ENCODE results near the gene AURKB.

The AURKB gene

GRCh38 chr17:8189711-8190477, 20.5 kb downstream of the AURKB start, which contains the start of gene BORCS6:
Gene BORCS6 (minus strand): TSS chr17:8190180. CDS start chr17:8190140, 40 bp downstream.
- Histone ChIP-seq H3K27me3 (no peaks in the 10 kb centered on the region), H3K9me3 (no peaks in the 10 kb centered on the region), H3K4me3 (peak within 1 kb of the TSS; percentile 86), H3K4me2 (peak within 1 kb of the TSS; percentile 95), H4K20me1 (peaks cover 20% of the 10 kb centered on the region), H3K27ac (peak within 1 kb of the TSS; percentile 90), H3K9ac (peak within 1 kb of the TSS; percentile 92), H3K4me1 (peaks cover 45% of the 10 kb centered on the region), H3K36me3 (no peaks in the 10 kb centered on the region)
- TF ChIP-seq Cebpa-rat (IDR thresholded peaks at IDR 0.05) = no peak

GRCh38 chr17:8189041-8189710, 21.2 kb downstream of the AURKB start:
- Histone ChIP-seq H3K4me2 (peak overlapping the region; percentile 95), H3K27ac (peak overlapping the region; percentile 90), H3K9me3 (no peaks in the 10 kb centered on the region), H3K9ac (peak overlapping the region; percentile 92), H4K20me1 (peaks cover 20% of the 10 kb centered on the region), H3K4me3 (peak overlapping the region; percentile 86), H3K27me3 (no peaks in the 10 kb centered on the region), H3K36me3 (no peaks in the 10 kb centered on the region), H3K4me1 (peaks cover 45% of the 10 kb centered on the region)
- no peak for TF ChIP-seq Cebpa-rat (IDR thresholded peaks at IDR 0.05)

- Histone ChIP-seq H3K9ac (peak overlapping the region; percentile 92), H4K20me1 (peaks cover 20% of the 10 kb centered on the region), H3K27ac (peak overlapping the region; percentile 90), H3K9me3 (no peaks in the 10 kb centered on the region), H3K36me3 (no peaks in the 10 kb centered on the region), H3K4me1 (peaks cover 45% of the 10 kb centered on the region), H3K27me3 (no peaks in the 10 kb centered on the region), H3K4me3 (peak overlapping the region; percentile 86), H3K4me2 (peak overlapping the region; percentile 95)
- no peak for TF ChIP-seq Cebpa-rat (IDR thresholded peaks at IDR 0.05)
Measured at GRCh38 chr17:8188263-8188839, 22.0 kb downstream of the AURKB start.

- Histone ChIP-seq H3K27ac (peak overlapping the region; percentile 90), H3K36me3 (no peaks in the 10 kb centered on the region), H3K27me3 (no peaks in the 10 kb centered on the region), H3K9ac (peak overlapping the region; percentile 92), H3K4me1 (peaks cover 42% of the 10 kb centered on the region), H4K20me1 (peaks cover 20% of the 10 kb centered on the region), H3K9me3 (no peaks in the 10 kb centered on the region), H3K4me3 (peak overlapping the region; percentile 86), H3K4me2 (peak overlapping the region; percentile 95)
- no peak for TF ChIP-seq Cebpa-rat (IDR thresholded peaks at IDR 0.05)
Measured at GRCh38 chr17:8187517-8188262, 22.7 kb downstream of the AURKB start.

- TF ChIP-seq Cebpa-rat (IDR thresholded peaks at IDR 0.05) = no peak
- Histone ChIP-seq H3K4me2 (peak overlapping the region; percentile 95), H3K4me3 (peak overlapping the region; percentile 86), H3K27me3 (no peaks in the 10 kb centered on the region), H3K9me3 (no peaks in the 10 kb centered on the region), H3K27ac (peak overlapping the region; percentile 74), H3K9ac (peak overlapping the region; percentile 86), H3K36me3 (no peaks in the 10 kb centered on the region), H3K4me1 (peaks cover 35% of the 10 kb centered on the region), H4K20me1 (peaks cover 20% of the 10 kb centered on the region)
Measured at GRCh38 chr17:8186787-8187516, 23.4 kb downstream of the AURKB start.

- Histone ChIP-seq H3K4me1 (peaks cover 29% of the 10 kb centered on the region), H3K4me2 (peak overlapping the region; percentile 95), H3K9ac (peak overlapping the region; percentile 86), H3K27me3 (no peaks in the 10 kb centered on the region), H3K4me3 (peak overlapping the region; percentile 86), H4K20me1 (peaks cover 20% of the 10 kb centered on the region), H3K36me3 (no peaks in the 10 kb centered on the region), H3K9me3 (no peaks in the 10 kb centered on the region), H3K27ac (peak overlapping the region; percentile 74)
- TF ChIP-seq Cebpa-rat (IDR thresholded peaks at IDR 0.05) = no peak
Measured at GRCh38 chr17:8186446-8186786, 24.0 kb downstream of the AURKB start.

GRCh38 chr17:8185582-8186445, 24.6 kb downstream of the AURKB start:
- peak overlapping the region; percentile 74 for H3K27ac ChIP-seq
- H4K20me1 ChIP-seq = peaks cover 20% of the 10 kb centered on the region
- H3K4me1 ChIP-seq = peaks cover 23% of the 10 kb centered on the region
- peak overlapping the region; percentile 86 for H3K4me3 ChIP-seq
- no peaks in the 10 kb centered on the region for H3K27me3 ChIP-seq
- no peak for TF ChIP-seq Cebpa-rat (IDR thresholded peaks at IDR 0.05)
- H3K9me3 ChIP-seq = no peaks in the 10 kb centered on the region
- no peaks in the 10 kb centered on the region for H3K36me3 ChIP-seq
- peak overlapping the region; percentile 86 for H3K9ac ChIP-seq
- H3K4me2 ChIP-seq = peak overlapping the region; percentile 95

- H3K4me3 ChIP-seq = peak overlapping the region; percentile 76
- peak overlapping the region; percentile 91 for H3K27ac ChIP-seq
- peak overlapping the region; percentile 98 for H3K4me2 ChIP-seq
- no peak for TF ChIP-seq Cebpa-rat (IDR thresholded peaks at IDR 0.05)
- no peaks in the 10 kb centered on the region for H3K36me3 ChIP-seq
- peaks cover 43% of the 10 kb centered on the region for H3K4me1 ChIP-seq
- no peaks in the 10 kb centered on the region for H3K9me3 ChIP-seq
- no peaks in the 10 kb centered on the region for H3K27me3 ChIP-seq
- no peaks in the 10 kb centered on the region for H4K20me1 ChIP-seq
- H3K9ac ChIP-seq = peak overlapping the region; percentile 91
Measured at GRCh38 chr17:8176998-8177731, 33.2 kb downstream of the AURKB start.
